HEK293 (cell line): Measurements from ENCODE around the gene PLCH2.

Source experiments
- CTCF ChIA-PET: fragments of 350-600 bp; formaldehyde crosslinking; extraction: SDS; loops from one replicate; lab custom pipeline; 2021; ENCODE audit warnings: antibody characterized with exemption; lab: Yijun Ruan, JAX
- POLR2A ChIA-PET: fragments of 300-600 bp; formaldehyde crosslinking; extraction: SDS; loops from one replicate; lab custom pipeline; 2020; ENCODE audit warnings: antibody characterized with exemption, inconsistent platforms; lab: Yijun Ruan, JAX
- H3K27ac ChIP-seq: fragments of 200-500 bp; sonication (Bioruptor generic); 2 replicates; pipeline ENCODE4 v1.5.1; 2014; ENCODE audit warnings: low read depth, low read length, control low read depth, inconsistent platforms; ENCODE audit errors: extremely low read depth
- H3K36me3 ChIP-seq, 2 experiments: fragments of 200-500 bp in 1 of 2; sonication (Bioruptor generic) in 1 of 2; 1 replicate in 1 of 2; 2 replicates in 1 of 2; pipeline ENCODE4 v1.5.1; 2014 to 2017; ENCODE audit warnings: inconsistent platforms in 2 of 2, low read length in 2 of 2; ENCODE audit not compliant: control insufficient read depth in 2 of 2, insufficient read depth in 1 of 2
- H3K4me1 ChIP-seq: fragments of 200-500 bp; sonication (Bioruptor generic); 2 replicates; pipeline ENCODE4 v1.5.1; 2014; ENCODE audit warnings: mild to moderate bottlenecking, low read length, inconsistent platforms; ENCODE audit not compliant: control insufficient read depth, insufficient read depth
- H3K4me3 ChIP-seq: 2 replicates; pipeline ENCODE4 v1.5.1; 2011; ENCODE audit warnings: low read depth, mild to moderate bottlenecking, control low read depth, low read length, moderate library complexity
- H3K9me3 ChIP-seq: fragments of 200-500 bp; sonication (Bioruptor generic); 2 replicates; pipeline ENCODE4 v1.5.1; 2014; ENCODE audit warnings: low read depth, low read length, inconsistent platforms; ENCODE audit not compliant: control insufficient read depth, insufficient read depth
- EGR2 ChIP-seq: fragments of 450-650 bp; formaldehyde crosslinking; IDR thresholded peaks from 2 replicates; pipeline ENCODE4 v1.5.1; 2016; ENCODE audit warnings: low read depth, missing biosample characterization, missing genetic modification characterization
- HOXA7 ChIP-seq: sonication (generic); formaldehyde crosslinking; IDR thresholded peaks from 2 replicates; pipeline ENCODE4 v1.8.1; 2022; ENCODE audit warnings: missing genetic modification reagents, borderline replicate concordance
- IKZF3 ChIP-seq: fragments of 450-650 bp; IDR thresholded peaks from 2 replicates; pipeline ENCODE4 v1.5.0; 2018; ENCODE audit warnings: missing biosample characterization, mild to moderate bottlenecking, missing genetic modification characterization, moderate library complexity
- KLF1 ChIP-seq: fragments of 450-650 bp; formaldehyde crosslinking; IDR thresholded peaks from 2 replicates; pipeline ENCODE4 v1.5.1; 2016; ENCODE audit warnings: missing biosample characterization, missing genetic modification characterization
- MZF1 ChIP-seq: fragments of 450-650 bp; formaldehyde crosslinking; IDR thresholded peaks from 2 replicates; pipeline ENCODE4 v1.5.1; 2017; ENCODE audit warnings: missing biosample characterization, missing genetic modification characterization, borderline replicate concordance
- OSR2 ChIP-seq: fragments of 450-650 bp; formaldehyde crosslinking; IDR thresholded peaks from 2 replicates; pipeline ENCODE4 v1.5.1; 2016; ENCODE audit warnings: missing biosample characterization, missing genetic modification characterization
- RBAK ChIP-seq: fragments of 450-650 bp; formaldehyde crosslinking; IDR thresholded peaks from 2 replicates; pipeline ENCODE4 v1.5.1; 2016; ENCODE audit warnings: missing biosample characterization, missing genetic modification characterization
- REPIN1 ChIP-seq: fragments of 450-650 bp; formaldehyde crosslinking; IDR thresholded peaks from 2 replicates; pipeline ENCODE4 v1.5.1; 2017; ENCODE audit warnings: missing biosample characterization, missing genetic modification characterization, low read depth
- SALL2 ChIP-seq: fragments of 450-650 bp; formaldehyde crosslinking; IDR thresholded peaks from 2 replicates; pipeline ENCODE4 v1.5.0; 2017; ENCODE audit warnings: missing biosample characterization, mild to moderate bottlenecking, missing genetic modification characterization, borderline replicate concordance
- ZEB2 ChIP-seq: fragments of 450-650 bp; formaldehyde crosslinking; IDR thresholded peaks from 2 replicates; pipeline ENCODE4 v1.5.1; 2016; ENCODE audit warnings: missing biosample characterization, missing genetic modification characterization
- ZNF174 ChIP-seq: fragments of 450-650 bp; formaldehyde crosslinking; IDR thresholded peaks from 2 replicates; pipeline ENCODE4 v1.5.0; 2017; ENCODE audit warnings: missing biosample characterization, mild to moderate bottlenecking, missing genetic modification characterization
- ZNF302 ChIP-seq: fragments of 450-650 bp; formaldehyde crosslinking; IDR thresholded peaks from 2 replicates; pipeline ENCODE4 v1.5.1; 2016; ENCODE audit warnings: missing biosample characterization, missing genetic modification characterization, low read depth
- ZNF354C ChIP-seq: fragments of 450-650 bp; formaldehyde crosslinking; IDR thresholded peaks from 2 replicates; pipeline ENCODE4 v1.5.1; 2016; ENCODE audit warnings: missing biosample characterization, missing genetic modification characterization, low read depth, borderline replicate concordance
- ZNF37A ChIP-seq: fragments of 450-650 bp; IDR thresholded peaks from 2 replicates; pipeline ENCODE4 v1.5.1; 2018; ENCODE audit warnings: missing biosample characterization, missing genetic modification characterization
- ZNF544 ChIP-seq: fragments of 450-650 bp; formaldehyde crosslinking; IDR thresholded peaks from 2 replicates; pipeline ENCODE4 v1.5.0; 2017; ENCODE audit warnings: missing biosample characterization, missing genetic modification characterization
- ZNF660 ChIP-seq: fragments of 450-650 bp; IDR thresholded peaks from 2 replicates; pipeline ENCODE4 v1.5.1; 2018; ENCODE audit warnings: missing biosample characterization, mild to moderate bottlenecking, missing genetic modification characterization
- ZNF707 ChIP-seq: fragments of 450-650 bp; formaldehyde crosslinking; IDR thresholded peaks from 2 replicates; pipeline ENCODE4 v1.5.1; 2016; ENCODE audit warnings: missing biosample characterization, missing genetic modification characterization
- TF ChIP-seq, protein P1 (sequence below): fragments of 450-650 bp; formaldehyde crosslinking; IDR thresholded peaks from 2 replicates; pipeline ENCODE4 v1.5.1; 2017; ENCODE audit warnings: missing biosample characterization, missing genetic modification characterization
- TF ChIP-seq, protein P2 (sequence below): fragments of 450-650 bp; formaldehyde crosslinking; IDR thresholded peaks from 2 replicates; pipeline ENCODE4 v1.5.1; 2016; ENCODE audit warnings: missing biosample characterization, missing genetic modification characterization
- TF ChIP-seq, protein P3 (sequence below): fragments of 450-650 bp; formaldehyde crosslinking; IDR thresholded peaks from 2 replicates; pipeline ENCODE4 v1.5.1; 2017; ENCODE audit warnings: missing biosample characterization, mild to moderate bottlenecking, missing genetic modification characterization, moderate library complexity
- TF ChIP-seq, protein P4 (sequence below): fragments of 450-650 bp; formaldehyde crosslinking; IDR thresholded peaks from 2 replicates; pipeline ENCODE4 v1.5.1; 2017; ENCODE audit warnings: missing biosample characterization, missing genetic modification characterization
- TF ChIP-seq, protein P5 (sequence below): fragments of 450-650 bp; formaldehyde crosslinking; optimal IDR thresholded peaks from 2 replicates; pipeline ENCODE3; 2016; ENCODE audit warnings: missing biosample characterization, mild to moderate bottlenecking, missing genetic modification characterization
- TF ChIP-seq, protein P6 (sequence below): fragments of 450-650 bp; formaldehyde crosslinking; IDR thresholded peaks from 2 replicates; pipeline ENCODE4 v1.5.1; 2017; ENCODE audit warnings: missing biosample characterization, missing genetic modification characterization
- TF ChIP-seq, protein P7 (sequence below): fragments of 450-650 bp; formaldehyde crosslinking; IDR thresholded peaks from 2 replicates; pipeline ENCODE4 v1.5.1; 2016; ENCODE audit warnings: missing biosample characterization, missing genetic modification characterization

The PLCH2 gene

DNA sequence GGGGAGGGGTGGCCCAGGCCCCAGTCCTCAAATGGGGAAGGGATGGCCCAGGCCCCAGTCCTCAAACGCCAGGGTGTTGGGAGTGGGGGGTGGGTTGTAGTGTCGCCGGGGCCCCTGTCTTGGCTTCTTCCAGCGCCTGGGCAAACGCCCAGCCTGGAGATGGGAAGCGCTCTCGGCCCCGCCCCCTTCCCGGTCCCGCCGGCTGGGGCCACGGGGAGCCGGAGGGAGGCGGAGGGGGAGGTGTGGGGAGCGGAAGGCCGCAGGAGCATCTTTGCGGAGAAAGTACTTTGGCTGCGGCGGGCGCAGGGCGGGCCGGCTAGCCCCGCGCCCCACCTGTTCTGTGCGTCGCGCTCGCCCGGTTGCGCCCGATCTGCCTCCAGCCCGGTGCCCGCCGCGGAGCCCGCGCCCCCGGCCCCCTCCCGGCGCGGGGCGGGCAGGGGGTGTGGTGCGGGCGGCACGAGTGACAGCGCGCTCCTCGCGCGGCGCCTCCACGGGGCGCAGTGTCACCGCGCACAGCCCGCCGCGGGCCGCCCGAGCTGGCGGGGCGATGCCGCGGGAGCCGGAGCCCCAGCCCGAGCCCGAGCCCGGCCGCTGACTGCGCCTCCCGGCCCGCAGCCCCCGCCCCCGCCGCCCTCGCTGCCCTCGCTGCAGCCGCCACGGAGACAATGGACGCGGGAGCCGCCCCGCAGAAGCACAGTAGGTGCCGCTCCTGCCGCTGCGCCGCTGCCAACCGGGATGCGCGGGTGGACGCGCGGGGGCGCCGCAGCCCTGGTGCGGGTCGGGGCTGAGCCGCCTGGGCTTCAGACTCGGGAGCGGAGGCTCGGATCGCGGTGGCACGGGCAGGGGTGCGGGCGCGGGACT, 32.6 kb upstream of the PLCH2 start (continued):
- TF ChIP-seq, protein P1, sequence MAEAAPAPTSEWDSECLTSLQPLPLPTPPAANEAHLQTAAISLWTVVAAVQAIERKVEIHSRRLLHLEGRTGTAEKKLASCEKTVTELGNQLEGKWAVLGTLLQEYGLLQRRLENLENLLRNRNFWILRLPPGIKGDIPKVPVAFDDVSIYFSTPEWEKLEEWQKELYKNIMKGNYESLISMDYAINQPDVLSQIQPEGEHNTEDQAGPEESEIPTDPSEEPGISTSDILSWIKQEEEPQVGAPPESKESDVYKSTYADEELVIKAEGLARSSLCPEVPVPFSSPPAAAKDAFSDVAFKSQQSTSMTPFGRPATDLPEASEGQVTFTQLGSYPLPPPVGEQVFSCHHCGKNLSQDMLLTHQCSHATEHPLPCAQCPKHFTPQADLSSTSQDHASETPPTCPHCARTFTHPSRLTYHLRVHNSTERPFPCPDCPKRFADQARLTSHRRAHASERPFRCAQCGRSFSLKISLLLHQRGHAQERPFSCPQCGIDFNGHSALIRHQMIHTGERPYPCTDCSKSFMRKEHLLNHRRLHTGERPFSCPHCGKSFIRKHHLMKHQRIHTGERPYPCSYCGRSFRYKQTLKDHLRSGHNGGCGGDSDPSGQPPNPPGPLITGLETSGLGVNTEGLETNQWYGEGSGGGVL (tag by site-specific recombination), result peak; percentile 23; the same call in 1 of the 2 replicates
- TF ChIP-seq ZNF707 (tag by site-specific recombination) (no peak), MZF1 (tag by site-specific recombination) (no peak), ZNF37A (tag by site-specific recombination) (no peak), HOXA7 (CRISPR knock-in tag) (no peak), ZNF302 (no peak), OSR2 (tag by site-specific recombination) (no peak), ZNF660 (0 out of 2 replicates have a peak, but pooled peaks have one; percentile 26)
- TF ChIP-seq, protein P2, sequence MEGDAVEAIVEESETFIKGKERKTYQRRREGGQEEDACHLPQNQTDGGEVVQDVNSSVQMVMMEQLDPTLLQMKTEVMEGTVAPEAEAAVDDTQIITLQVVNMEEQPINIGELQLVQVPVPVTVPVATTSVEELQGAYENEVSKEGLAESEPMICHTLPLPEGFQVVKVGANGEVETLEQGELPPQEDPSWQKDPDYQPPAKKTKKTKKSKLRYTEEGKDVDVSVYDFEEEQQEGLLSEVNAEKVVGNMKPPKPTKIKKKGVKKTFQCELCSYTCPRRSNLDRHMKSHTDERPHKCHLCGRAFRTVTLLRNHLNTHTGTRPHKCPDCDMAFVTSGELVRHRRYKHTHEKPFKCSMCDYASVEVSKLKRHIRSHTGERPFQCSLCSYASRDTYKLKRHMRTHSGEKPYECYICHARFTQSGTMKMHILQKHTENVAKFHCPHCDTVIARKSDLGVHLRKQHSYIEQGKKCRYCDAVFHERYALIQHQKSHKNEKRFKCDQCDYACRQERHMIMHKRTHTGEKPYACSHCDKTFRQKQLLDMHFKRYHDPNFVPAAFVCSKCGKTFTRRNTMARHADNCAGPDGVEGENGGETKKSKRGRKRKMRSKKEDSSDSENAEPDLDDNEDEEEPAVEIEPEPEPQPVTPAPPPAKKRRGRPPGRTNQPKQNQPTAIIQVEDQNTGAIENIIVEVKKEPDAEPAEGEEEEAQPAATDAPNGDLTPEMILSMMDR (tag by site-specific recombination), result peak; percentile 51; the same call in 1 of the 2 replicates
- TF ChIP-seq, protein P3, sequence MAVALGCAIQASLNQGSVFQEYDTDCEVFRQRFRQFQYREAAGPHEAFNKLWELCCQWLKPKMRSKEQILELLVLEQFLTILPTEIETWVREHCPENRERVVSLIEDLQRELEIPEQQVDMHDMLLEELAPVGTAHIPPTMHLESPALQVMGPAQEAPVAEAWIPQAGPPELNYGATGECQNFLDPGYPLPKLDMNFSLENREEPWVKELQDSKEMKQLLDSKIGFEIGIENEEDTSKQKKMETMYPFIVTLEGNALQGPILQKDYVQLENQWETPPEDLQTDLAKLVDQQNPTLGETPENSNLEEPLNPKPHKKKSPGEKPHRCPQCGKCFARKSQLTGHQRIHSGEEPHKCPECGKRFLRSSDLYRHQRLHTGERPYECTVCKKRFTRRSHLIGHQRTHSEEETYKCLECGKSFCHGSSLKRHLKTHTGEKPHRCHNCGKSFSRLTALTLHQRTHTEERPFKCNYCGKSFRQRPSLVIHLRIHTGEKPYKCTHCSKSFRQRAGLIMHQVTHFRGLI (tag by site-specific recombination), result no peak
- TF ChIP-seq, all 188 proteins: peak for 8

DNA sequence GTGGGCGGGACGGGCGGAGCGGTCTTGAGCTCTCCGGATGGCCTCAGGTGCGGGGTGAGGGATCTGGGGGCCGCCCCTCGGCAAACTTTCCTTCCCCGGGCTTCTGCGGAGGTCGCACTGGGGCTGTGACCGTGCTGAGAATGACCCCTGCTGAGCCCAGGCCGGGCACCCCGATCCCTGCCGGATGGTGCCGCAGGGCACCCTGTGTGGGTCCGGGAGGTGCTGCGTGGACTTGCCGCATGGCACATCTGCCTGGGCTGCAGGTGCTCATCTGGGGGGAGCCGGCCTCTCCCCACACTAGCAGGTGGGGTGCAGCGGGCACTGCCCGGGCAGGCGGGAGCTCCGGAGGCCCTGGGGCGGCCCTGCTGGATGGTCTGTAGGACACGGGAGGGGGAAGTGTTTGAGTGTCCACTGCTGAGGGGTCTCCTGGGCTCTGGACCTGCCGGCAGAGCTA, 31.9 kb upstream of the PLCH2 start:
- ChIA-PET POLR2A (no interaction called here), CTCF (interaction anchor here (1.0 kb wide), 1 partner anchor 90 kb away, joined by 3 read pairs; no protein-coding TSS in a partner anchor)
- no peaks in the 10 kb centered on the region for H3K4me1 ChIP-seq
- TF ChIP-seq ZEB2 (no peak), REPIN1 (tag by site-specific recombination) (no peak), ZNF354C (tag by site-specific recombination) (no peak), SALL2 (no peak), ZNF174 (tag by site-specific recombination) (no peak), RBAK (tag by site-specific recombination) (no peak), EGR2 (tag by site-specific recombination) (peak; percentile 29; the same call in 1 of the 2 replicates), ZNF544 (tag by site-specific recombination) (no peak), IKZF3 (no peak), KLF1 (peak; percentile 40)
- TF ChIP-seq, protein P4, sequence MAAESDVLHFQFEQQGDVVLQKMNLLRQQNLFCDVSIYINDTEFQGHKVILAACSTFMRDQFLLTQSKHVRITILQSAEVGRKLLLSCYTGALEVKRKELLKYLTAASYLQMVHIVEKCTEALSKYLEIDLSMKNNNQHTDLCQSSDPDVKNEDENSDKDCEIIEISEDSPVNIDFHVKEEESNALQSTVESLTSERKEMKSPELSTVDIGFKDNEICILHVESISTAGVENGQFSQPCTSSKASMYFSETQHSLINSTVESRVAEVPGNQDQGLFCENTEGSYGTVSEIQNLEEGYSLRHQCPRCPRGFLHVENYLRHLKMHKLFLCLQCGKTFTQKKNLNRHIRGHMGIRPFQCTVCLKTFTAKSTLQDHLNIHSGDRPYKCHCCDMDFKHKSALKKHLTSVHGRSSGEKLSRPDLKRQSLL (tag by site-specific recombination), result no peak
- TF ChIP-seq, protein P5, sequence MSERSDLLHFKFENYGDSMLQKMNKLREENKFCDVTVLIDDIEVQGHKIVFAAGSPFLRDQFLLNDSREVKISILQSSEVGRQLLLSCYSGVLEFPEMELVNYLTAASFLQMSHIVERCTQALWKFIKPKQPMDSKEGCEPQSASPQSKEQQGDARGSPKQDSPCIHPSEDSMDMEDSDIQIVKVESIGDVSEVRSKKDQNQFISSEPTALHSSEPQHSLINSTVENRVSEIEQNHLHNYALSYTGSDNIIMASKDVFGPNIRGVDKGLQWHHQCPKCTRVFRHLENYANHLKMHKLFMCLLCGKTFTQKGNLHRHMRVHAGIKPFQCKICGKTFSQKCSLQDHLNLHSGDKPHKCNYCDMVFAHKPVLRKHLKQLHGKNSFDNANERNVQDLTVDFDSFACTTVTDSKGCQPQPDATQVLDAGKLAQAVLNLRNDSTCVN (tag by site-specific recombination), result peak; percentile 14
- TF ChIP-seq, protein P6, sequence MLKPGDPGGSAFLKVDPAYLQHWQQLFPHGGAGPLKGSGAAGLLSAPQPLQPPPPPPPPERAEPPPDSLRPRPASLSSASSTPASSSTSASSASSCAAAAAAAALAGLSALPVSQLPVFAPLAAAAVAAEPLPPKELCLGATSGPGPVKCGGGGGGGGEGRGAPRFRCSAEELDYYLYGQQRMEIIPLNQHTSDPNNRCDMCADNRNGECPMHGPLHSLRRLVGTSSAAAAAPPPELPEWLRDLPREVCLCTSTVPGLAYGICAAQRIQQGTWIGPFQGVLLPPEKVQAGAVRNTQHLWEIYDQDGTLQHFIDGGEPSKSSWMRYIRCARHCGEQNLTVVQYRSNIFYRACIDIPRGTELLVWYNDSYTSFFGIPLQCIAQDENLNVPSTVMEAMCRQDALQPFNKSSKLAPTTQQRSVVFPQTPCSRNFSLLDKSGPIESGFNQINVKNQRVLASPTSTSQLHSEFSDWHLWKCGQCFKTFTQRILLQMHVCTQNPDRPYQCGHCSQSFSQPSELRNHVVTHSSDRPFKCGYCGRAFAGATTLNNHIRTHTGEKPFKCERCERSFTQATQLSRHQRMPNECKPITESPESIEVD (tag by site-specific recombination), result no peak
- TF ChIP-seq, protein P7, sequence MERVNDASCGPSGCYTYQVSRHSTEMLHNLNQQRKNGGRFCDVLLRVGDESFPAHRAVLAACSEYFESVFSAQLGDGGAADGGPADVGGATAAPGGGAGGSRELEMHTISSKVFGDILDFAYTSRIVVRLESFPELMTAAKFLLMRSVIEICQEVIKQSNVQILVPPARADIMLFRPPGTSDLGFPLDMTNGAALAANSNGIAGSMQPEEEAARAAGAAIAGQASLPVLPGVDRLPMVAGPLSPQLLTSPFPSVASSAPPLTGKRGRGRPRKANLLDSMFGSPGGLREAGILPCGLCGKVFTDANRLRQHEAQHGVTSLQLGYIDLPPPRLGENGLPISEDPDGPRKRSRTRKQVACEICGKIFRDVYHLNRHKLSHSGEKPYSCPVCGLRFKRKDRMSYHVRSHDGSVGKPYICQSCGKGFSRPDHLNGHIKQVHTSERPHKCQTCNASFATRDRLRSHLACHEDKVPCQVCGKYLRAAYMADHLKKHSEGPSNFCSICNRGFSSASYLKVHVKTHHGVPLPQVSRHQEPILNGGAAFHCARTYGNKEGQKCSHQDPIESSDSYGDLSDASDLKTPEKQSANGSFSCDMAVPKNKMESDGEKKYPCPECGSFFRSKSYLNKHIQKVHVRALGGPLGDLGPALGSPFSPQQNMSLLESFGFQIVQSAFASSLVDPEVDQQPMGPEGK, result no peak

More for the DNA sequence above, 31.9 kb upstream of the PLCH2 start:
- Histone ChIP-seq H3K27ac (no peak overlapping the region), H3K36me3 (no peaks in the 10 kb centered on the region), H3K9me3 (no peaks in the 10 kb centered on the region), H3K4me3 (no peak overlapping the region)
